Sigmoid colon (tissue), 7 donors: ENCODE measurements around the gene NOTUM. TPM values are rescaled to one million over a fixed set of nuclear protein-coding genes. Genes with fewer than 3 reads are reported as not detected.
A peak's percentile ranks its signal among the peaks of the same experiment; 100 is the strongest.

Experiments used
- DNase-seq: peaks from one replicate; pipeline ENCODE4 v3.0.0-alpha.2; 2019
- H3K27ac ChIP-seq, 4 donors: fragments of 200-600 bp; sonication (generic); one replicate each; pipeline ENCODE4 v1.5.1; 2016 to 2019; ENCODE audit warnings: mild to moderate bottlenecking in 1 of 4
- H3K27me3 ChIP-seq, 3 donors: fragments of 200-600 bp; sonication (generic); one replicate each; pipeline ENCODE4 v1.5.1; 2019; ENCODE audit warnings: mild to moderate bottlenecking in 1 of 3
- H3K36me3 ChIP-seq, 4 donors: fragments of 200-600 bp; sonication (generic); one replicate each; pipeline ENCODE4 v1.5.1; 2016 to 2019
- H3K4me1 ChIP-seq, 4 donors: fragments of 200-600 bp; sonication (generic); one replicate each; pipeline ENCODE4 v1.5.1; 2017 to 2019
- H3K4me3 ChIP-seq, 4 donors: fragments of 200-600 bp; sonication (generic); one replicate each; pipeline ENCODE4 v1.5.1; 2017 to 2019; ENCODE audit warnings: mild to moderate bottlenecking in 2 of 4, moderate library complexity in 1 of 4
- H3K9me3 ChIP-seq, 4 donors: fragments of 200-600 bp in 3 of 4; sonication (generic) in 3 of 4; one replicate each; pipeline versions ENCODE4 v1.5.1 to v1.6.1; 2013 to 2019
- CTCF ChIP-seq, 4 experiments: fragments of 450-650 bp in 3 of 4; fragments of 200-600 bp in 1 of 4; IDR thresholded peaks; one replicate each; pipeline ENCODE4 v1.5.1; 2016 to 2019; ENCODE audit warnings: antibody characterized with exemption in 4 of 4, mild to moderate bottlenecking in 3 of 4, moderate library complexity in 2 of 4
- EP300 ChIP-seq, 4 donors: sonication (generic); formaldehyde crosslinking; IDR thresholded peaks; one replicate each; pipeline ENCODE4 v1.6.1; 2017; ENCODE audit warnings: antibody characterized with exemption in 4 of 4
- POLR2A ChIP-seq, 2 donors: fragments of 450-650 bp; IDR thresholded peaks; one replicate each; pipeline ENCODE4 v1.6.1; 2016; ENCODE audit warnings: antibody characterized with exemption in 2 of 2, mild to moderate bottlenecking in 2 of 2, moderate library complexity in 2 of 2
- POLR2AphosphoS5 ChIP-seq, 4 donors: sonication (generic); formaldehyde crosslinking; IDR thresholded peaks; one replicate each; pipeline ENCODE4 v1.6.1; 2017; ENCODE audit warnings: antibody characterized with exemption in 4 of 4
- WGBS, 2 donors: extraction: QIAGEN DNeasy Blood & Tissue Kit; methylation state at CpG; one replicate each; pipeline ENCODE4 v1.1.7; 2013; 5-methylcytosine and 5-hydroxymethylcytosine counted together
- intact Hi-C: fragments of 100-400 bp; cut with DNase I; formaldehyde crosslinking; loops from one replicate; pipeline ENCODE4 v1.15.1; 2023
- polyA plus RNA-seq, 3 donors: library from polyadenylated mRNA; stranded (reverse); fragments of 200-250 nt; gene quantifications; one replicate each; pipeline ENCODE4 v1.2.3, GENCODE V29; 2013
- total RNA-seq, 4 donors: library from RNA; depleted of rRNA; stranded (reverse); fragments of >200 nt; gene quantifications; one replicate each; pipeline ENCODE4 v1.1.0, GENCODE V29; 2016
- donor health status: healthy with polysubstance abuse.
- donor health status: Bipolar disorder and iron deficiency.
- donor health status: healthy.

The NOTUM gene
- total and polyA plus RNA-seq, 7 donors = 0.22 TPM; not detected in 6

GRCh38 chr17:81911969-81912368 is 49.0 kb downstream of the NOTUM start:
- H3K4me3 ChIP-seq = peak overlapping the region in 1 of 4 donors; percentile 20
- H3K36me3 ChIP-seq = peaks cover 13 to 46% (median 26%) of the 10 kb centered on the region in 4 donors
- H3K9me3 ChIP-seq = no peaks in the 10 kb centered on the region
- peak overlapping the region; percentile 56 to 78 (median 74) for H3K27ac ChIP-seq
- H3K4me1 ChIP-seq = peaks cover 0 to 28% (median 22%) of the 10 kb centered on the region in 4 donors
- H3K27me3 ChIP-seq = no peaks in the 10 kb centered on the region
- 80 to 89% methylated on average over 19 of the region's 19 CpGs for WGBS, 2 donors
- TF ChIP-seq POLR2A (IDR thresholded peaks at IDR 0.05) (no peak), POLR2AphosphoS5 (IDR thresholded peaks at IDR 0.05) (no peak), EP300 (IDR thresholded peaks at IDR 0.05) (no peak), CTCF (IDR thresholded peaks at IDR 0.05) (no peak)
- no peak for DNase-seq
- intact Hi-C loops = no loop called here

DNA sequence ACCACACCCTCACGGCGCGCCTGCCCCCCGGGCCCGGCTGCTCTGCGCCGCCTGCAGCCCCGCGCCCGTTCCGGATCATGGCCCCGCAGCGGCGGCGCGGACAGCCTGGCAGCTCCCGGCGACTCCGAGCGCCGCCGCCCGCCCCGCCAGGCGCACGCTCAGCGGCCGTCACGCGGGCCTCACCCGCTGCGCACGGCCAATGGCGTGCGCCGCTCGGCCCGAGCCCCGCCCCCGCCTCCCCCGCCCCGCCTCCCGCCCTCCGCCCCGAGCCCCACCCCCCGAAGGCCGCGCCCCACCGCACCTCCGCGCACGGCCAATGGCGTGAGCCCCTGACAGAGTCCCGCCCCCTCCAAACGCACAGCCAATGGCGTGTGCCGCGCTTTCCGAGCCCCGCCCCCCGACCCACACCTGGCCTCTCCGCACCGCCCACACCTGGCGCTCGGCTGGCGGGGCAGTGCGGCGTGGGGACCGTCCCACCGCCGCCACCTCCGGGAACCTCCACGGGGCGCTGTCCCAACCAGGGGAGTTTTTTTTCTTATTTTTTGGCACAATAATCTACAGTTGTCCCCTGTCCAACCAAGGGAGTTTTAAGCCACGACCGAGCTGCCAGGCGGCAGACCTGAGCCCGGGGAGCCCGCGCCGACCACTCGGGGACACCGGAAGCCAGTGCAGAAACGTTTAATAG is 49.6 kb downstream of the NOTUM start, which contains the start of gene PCYT2:
Gene PCYT2, minus strand, starts transcription at position 123 of the 685 bp plus-strand sequence. Its CDS starts 44 bp downstream, at position 79.
- H3K36me3 ChIP-seq = peaks cover 13 to 46% (median 26%) of the 10 kb centered on the region in 4 donors
- peak within 1 kb of the TSS; percentile 56 to 78 (median 74) for H3K27ac ChIP-seq
- H3K4me3 ChIP-seq = peak within 1 kb of the TSS; percentile 58 to 77 (median 63)
- DNase-seq = peak; percentile 96
- intact Hi-C loops = no loop called here
- 5 to 8% methylated on average over 84 of the region's 84 CpGs for WGBS, 2 donors
- no peaks in the 10 kb centered on the region for H3K27me3 ChIP-seq
- no peaks in the 10 kb centered on the region for H3K9me3 ChIP-seq
- TF ChIP-seq POLR2A (IDR thresholded peaks at IDR 0.05) (no peak), EP300 (IDR thresholded peaks at IDR 0.05) (no peak), POLR2AphosphoS5 (IDR thresholded peaks at IDR 0.05) (peak in 1 of 4 donors; percentile 4)
- H3K4me1 ChIP-seq = peaks cover 0 to 22% (median 17%) of the 10 kb centered on the region in 4 donors

GRCh38 chr17:81910840-81911276 is 50.1 kb downstream of the NOTUM start:
- Histone ChIP-seq H3K27ac (peak overlapping the region; percentile 52 to 76 (median 62)), H3K4me3 (peak overlapping the region; percentile 58 to 77 (median 63)), H3K36me3 (peaks cover 13 to 45% (median 26%) of the 10 kb centered on the region in 4 donors), H3K27me3 (no peaks in the 10 kb centered on the region), H3K9me3 (no peaks in the 10 kb centered on the region), H3K4me1 (peaks cover 0 to 17% (median 14%) of the 10 kb centered on the region in 4 donors)
- TF ChIP-seq EP300 (IDR thresholded peaks at IDR 0.05) (no peak), POLR2A (IDR thresholded peaks at IDR 0.05) (no peak), POLR2AphosphoS5 (IDR thresholded peaks at IDR 0.05) (no peak), CTCF (IDR thresholded peaks at IDR 0.05) (no peak)
- 1% methylated on average over 55 of the region's 55 CpGs for WGBS, 2 donors
- peak; percentile 66 for DNase-seq
- intact Hi-C loops = no loop called here

DNA sequence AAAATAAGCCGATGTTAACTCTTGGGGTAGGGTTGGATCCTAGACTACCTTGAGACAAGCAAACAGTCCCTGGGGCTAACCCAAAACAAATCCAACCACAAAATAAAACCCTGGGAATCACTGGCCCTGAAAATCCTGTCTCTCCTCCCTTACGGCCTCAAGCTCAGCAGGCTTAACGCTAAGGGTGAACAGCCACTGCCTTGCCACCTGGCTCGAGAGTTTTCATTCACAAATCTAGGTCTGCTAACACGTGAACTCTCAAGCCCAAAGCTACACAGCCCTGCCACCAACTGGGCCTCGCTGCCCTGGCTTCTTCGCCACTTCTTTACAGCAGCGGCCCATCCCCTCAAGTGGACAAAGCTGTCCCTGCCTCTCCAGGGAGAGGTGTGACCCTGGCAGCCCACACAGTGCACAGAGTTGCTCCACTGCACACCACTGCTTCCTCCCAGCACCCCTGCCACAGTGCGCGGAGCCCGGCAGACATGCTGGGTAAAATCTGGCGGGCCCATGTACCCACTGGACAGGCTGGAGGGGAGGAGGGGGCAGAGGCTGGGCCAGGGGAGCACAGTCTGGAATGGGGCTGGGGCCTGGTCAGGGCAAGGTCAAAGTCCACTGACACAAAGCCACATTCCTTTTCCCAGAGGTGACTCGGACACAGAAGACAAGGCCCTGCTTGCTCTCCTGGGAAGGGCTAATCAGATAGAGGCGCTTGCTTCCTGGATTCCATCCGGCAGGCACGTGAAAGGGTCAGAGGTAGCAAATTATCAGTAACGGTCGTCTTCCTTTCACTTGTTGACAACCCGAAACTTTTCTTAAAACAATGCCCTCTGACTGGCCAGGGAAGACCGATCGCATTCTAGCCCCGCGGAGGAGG is 50.8 kb downstream of the NOTUM start:
- Histone ChIP-seq H3K4me3 (peak overlapping the region; percentile 58 to 77 (median 63)), H3K36me3 (peaks cover 13 to 39% (median 24%) of the 10 kb centered on the region in 4 donors), H3K27me3 (no peaks in the 10 kb centered on the region), H3K27ac (peak overlapping the region in 3 of 4 donors; percentile 52 to 76 (median 56)), H3K4me1 (peaks cover 0 to 15% (median 13%) of the 10 kb centered on the region in 4 donors), H3K9me3 (no peaks in the 10 kb centered on the region)
- TF ChIP-seq EP300 (IDR thresholded peaks at IDR 0.05) (no peak), CTCF (IDR thresholded peaks at IDR 0.05) (no peak), POLR2A (IDR thresholded peaks at IDR 0.05) (no peak), POLR2AphosphoS5 (IDR thresholded peaks at IDR 0.05) (no peak)
- intact Hi-C loops = no loop called here
- peak; percentile 68 for DNase-seq
- WGBS, 2 donors = 26 to 37% methylated on average over 23 of the region's 23 CpGs
